Progenitor cell of endocrine pancreas (in vitro differentiated cells): ENCODE data around the gene ORM1. TPM values are rescaled to one million over a fixed set of nuclear protein-coding genes. Genes with fewer than 3 reads are reported as not detected.

Experiments used
- DNase-seq: peaks from one replicate; pipeline ENCODE4 v3.0.0; 2021; ENCODE audit warnings: low spot score; ENCODE audit not compliant: unreplicated experiment
- H3K27ac Mint-ChIP-seq: 2 replicates; pipeline ENCODE4 v1.8.0; 2021; ENCODE audit warnings: mild to moderate bottlenecking, moderate library complexity, mixed read lengths
- H3K27me3 Mint-ChIP-seq: 2 replicates; pipeline ENCODE4 v1.8.0; 2021; ENCODE audit warnings: mixed read lengths
- H3K36me3 Mint-ChIP-seq: 2 replicates; pipeline ENCODE4 v1.8.0; 2022; ENCODE audit warnings: mixed read lengths; ENCODE audit not compliant: insufficient read depth
- H3K4me1 Mint-ChIP-seq: 2 replicates; pipeline ENCODE4 v1.8.0; 2021; ENCODE audit warnings: low read depth, mixed read lengths
- H3K4me3 Mint-ChIP-seq: 2 replicates; pipeline ENCODE4 v1.8.0; 2021; ENCODE audit warnings: low read depth, mild to moderate bottlenecking, moderate library complexity, mixed read lengths
- H3K9me3 Mint-ChIP-seq: 2 replicates; pipeline ENCODE4 v1.8.0; 2021; ENCODE audit warnings: low read depth, mixed read lengths
- total RNA-seq: library from RNA; stranded (reverse); gene quantifications from 2 replicates; pipeline ENCODE4 v1.2.1, GENCODE V29; 2021
- TF ChIP-seq, protein P1 (sequence below): fragments of 200-600 bp; sonication (generic); IDR thresholded peaks from one replicate; pipeline ENCODE4 v1.5.0; 2021; ENCODE audit warnings: antibody characterized with exemption, mild to moderate bottlenecking; ENCODE audit not compliant: unreplicated experiment

ORM1 gene
- total RNA-seq, 1 donor from 2014 or later, result 9.3 TPM

DNA sequence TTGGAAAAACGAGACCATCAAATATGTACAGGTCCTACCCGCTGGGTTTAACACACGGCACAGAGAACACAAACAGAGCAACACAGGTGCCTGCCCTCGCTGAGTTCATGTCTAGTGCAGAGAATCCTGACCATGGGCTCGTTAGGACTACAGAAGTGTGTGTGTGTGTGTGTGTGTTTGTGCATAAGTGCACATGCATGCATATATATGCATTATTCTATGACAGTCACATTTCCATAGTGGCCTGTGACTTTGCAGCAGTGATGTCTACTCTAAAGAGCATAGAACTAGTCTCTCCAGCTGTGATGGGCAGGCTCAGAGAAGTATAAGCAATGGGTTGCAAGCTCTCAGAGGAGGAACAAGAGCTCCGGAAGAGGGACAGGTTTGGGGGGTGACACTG, 34.5 kb downstream of the ORM1 start:
- TF ChIP-seq, protein P1, sequence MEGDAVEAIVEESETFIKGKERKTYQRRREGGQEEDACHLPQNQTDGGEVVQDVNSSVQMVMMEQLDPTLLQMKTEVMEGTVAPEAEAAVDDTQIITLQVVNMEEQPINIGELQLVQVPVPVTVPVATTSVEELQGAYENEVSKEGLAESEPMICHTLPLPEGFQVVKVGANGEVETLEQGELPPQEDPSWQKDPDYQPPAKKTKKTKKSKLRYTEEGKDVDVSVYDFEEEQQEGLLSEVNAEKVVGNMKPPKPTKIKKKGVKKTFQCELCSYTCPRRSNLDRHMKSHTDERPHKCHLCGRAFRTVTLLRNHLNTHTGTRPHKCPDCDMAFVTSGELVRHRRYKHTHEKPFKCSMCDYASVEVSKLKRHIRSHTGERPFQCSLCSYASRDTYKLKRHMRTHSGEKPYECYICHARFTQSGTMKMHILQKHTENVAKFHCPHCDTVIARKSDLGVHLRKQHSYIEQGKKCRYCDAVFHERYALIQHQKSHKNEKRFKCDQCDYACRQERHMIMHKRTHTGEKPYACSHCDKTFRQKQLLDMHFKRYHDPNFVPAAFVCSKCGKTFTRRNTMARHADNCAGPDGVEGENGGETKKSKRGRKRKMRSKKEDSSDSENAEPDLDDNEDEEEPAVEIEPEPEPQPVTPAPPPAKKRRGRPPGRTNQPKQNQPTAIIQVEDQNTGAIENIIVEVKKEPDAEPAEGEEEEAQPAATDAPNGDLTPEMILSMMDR, result no peak
- no peak for DNase-seq
- H3K27ac Mint-ChIP-seq, result no peak overlapping the region
- H3K36me3 Mint-ChIP-seq, result peaks cover 22% of the 10 kb centered on the region
- no peaks in the 10 kb centered on the region for H3K27me3 Mint-ChIP-seq
- no peak overlapping the region for H3K4me3 Mint-ChIP-seq
- H3K4me1 Mint-ChIP-seq, result no peaks in the 10 kb centered on the region
- no peaks in the 10 kb centered on the region for H3K9me3 Mint-ChIP-seq

DNA sequence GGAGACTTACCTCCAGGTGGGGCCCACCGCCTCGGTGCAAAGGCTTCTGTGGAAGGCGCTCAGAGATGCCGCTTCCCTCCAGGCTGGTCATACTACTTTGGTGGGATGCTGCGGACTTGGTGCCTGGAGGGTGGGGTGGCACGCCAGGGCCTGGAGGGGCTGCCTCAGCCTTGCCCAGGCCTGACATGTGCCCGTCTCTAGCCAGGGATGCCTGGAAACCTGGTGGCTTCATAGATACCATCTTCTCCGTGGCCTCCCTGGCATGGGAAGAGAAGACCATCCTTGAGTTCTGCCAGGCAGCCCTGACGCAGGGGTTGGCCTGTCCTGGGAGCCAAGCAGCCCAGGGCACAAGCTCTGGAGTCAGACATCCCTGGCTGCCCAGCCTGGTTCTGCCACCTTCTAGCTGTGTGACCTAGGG, 35.0 kb downstream of the ORM1 start:
- Mint-ChIP-seq H3K27me3 (no peaks in the 10 kb centered on the region), H3K36me3 (peaks cover 22% of the 10 kb centered on the region), H3K9me3 (no peaks in the 10 kb centered on the region), H3K4me1 (no peaks in the 10 kb centered on the region), H3K4me3 (no peak overlapping the region), H3K27ac (no peak overlapping the region)
- TF ChIP-seq, protein P1, result no peak
- DNase-seq, result no peak

GRCh38 chr9:114359801-114360200, 36.9 kb downstream of the ORM1 start:
- no peak for DNase-seq
- Mint-ChIP-seq H3K4me1 (no peaks in the 10 kb centered on the region), H3K27me3 (no peaks in the 10 kb centered on the region), H3K9me3 (no peaks in the 10 kb centered on the region), H3K27ac (no peak overlapping the region), H3K36me3 (peaks cover 26% of the 10 kb centered on the region), H3K4me3 (no peak overlapping the region)
- TF ChIP-seq, protein P1, result no peak

- DNase-seq, result no peak
- Mint-ChIP-seq H3K27me3 (no peaks in the 10 kb centered on the region), H3K36me3 (peaks cover 24% of the 10 kb centered on the region), H3K27ac (no peak overlapping the region), H3K4me1 (no peaks in the 10 kb centered on the region), H3K4me3 (no peak overlapping the region), H3K9me3 (no peaks in the 10 kb centered on the region)
- TF ChIP-seq, protein P1, result no peak
Measured at GRCh38 chr9:114361542-114361941, 38.6 kb downstream of the ORM1 start.

DNA sequence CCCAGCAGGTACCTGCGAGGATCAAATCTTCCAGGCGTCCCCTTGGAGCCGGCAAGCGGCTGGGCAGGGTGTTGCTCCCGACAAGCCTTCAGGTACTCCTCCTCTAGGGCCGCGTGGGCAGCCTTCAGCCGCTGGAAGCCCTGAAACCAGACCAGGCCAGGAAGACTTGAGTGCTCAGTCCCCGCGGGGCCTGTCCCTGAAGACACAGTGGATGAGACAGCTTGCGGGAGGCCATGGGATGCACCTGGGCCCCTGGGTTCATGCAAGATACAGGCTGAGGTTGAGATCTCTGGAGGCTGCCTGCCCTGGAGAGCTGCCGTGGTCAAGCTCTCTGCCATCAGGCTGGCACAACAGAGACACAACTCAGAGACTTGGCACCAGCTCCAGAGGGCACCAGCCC, 39.5 kb downstream of the ORM1 start:
- Mint-ChIP-seq H3K36me3 (peaks cover 22% of the 10 kb centered on the region), H3K27me3 (no peaks in the 10 kb centered on the region), H3K9me3 (no peaks in the 10 kb centered on the region)

More for the DNA sequence above, 39.5 kb downstream of the ORM1 start:
- Mint-ChIP-seq H3K27ac (no peak overlapping the region), H3K4me1 (no peaks in the 10 kb centered on the region), H3K4me3 (no peak overlapping the region)
- TF ChIP-seq, protein P1, result no peak
- no peak for DNase-seq
